Astrocyte (in vitro differentiated cells and primary cell): Measurements from ENCODE around the gene RNPS1.

Experiments
- EZH2 ChIP-seq: IDR thresholded peaks from 2 replicates; pipeline ENCODE4 v1.6.1; 2012; ENCODE audit warnings: mild to moderate bottlenecking, low read length, inconsistent platforms; ENCODE audit not compliant: insufficient read depth
- TF ChIP-seq, protein P1 (sequence below): IDR thresholded peaks from 2 replicates; pipeline ENCODE4 v1.5.1; 2011; ENCODE audit warnings: low read depth, mild to moderate bottlenecking, inconsistent platforms, low read length, moderate library complexity; ENCODE audit not compliant: insufficient read depth

DNA sequence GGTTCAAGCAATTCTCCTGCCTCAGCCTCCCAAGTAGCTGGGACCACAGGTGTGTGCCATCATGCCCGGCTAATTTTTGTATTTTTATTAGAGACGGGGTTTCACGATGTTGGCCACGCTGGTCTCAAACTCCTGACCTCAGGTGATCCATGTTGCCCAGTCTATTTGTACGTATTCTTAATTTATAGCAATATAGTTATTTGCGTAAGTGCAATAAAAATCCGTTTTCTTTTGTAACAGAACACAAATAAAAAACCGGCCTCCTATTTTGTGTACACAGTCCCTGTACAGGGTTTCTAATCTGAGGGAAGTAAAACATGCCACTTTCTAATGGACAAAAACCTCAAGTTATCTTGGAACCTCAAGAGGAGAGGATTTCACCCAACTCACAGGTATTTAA is 7.7 kb downstream of the RNPS1 start:
- TF ChIP-seq, protein P1, sequence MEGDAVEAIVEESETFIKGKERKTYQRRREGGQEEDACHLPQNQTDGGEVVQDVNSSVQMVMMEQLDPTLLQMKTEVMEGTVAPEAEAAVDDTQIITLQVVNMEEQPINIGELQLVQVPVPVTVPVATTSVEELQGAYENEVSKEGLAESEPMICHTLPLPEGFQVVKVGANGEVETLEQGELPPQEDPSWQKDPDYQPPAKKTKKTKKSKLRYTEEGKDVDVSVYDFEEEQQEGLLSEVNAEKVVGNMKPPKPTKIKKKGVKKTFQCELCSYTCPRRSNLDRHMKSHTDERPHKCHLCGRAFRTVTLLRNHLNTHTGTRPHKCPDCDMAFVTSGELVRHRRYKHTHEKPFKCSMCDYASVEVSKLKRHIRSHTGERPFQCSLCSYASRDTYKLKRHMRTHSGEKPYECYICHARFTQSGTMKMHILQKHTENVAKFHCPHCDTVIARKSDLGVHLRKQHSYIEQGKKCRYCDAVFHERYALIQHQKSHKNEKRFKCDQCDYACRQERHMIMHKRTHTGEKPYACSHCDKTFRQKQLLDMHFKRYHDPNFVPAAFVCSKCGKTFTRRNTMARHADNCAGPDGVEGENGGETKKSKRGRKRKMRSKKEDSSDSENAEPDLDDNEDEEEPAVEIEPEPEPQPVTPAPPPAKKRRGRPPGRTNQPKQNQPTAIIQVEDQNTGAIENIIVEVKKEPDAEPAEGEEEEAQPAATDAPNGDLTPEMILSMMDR, result no peak
- no peak for TF ChIP-seq EZH2
